HG03175 (cell line): ENCODE data around the gene PTPRA.

Experiments
- ATAC-seq: cut with Tn5 transposase; IDR thresholded peaks from one replicate; pipeline ENCODE4 v1.9.1; 2021; ENCODE audit warnings: mild to moderate bottlenecking, moderate library complexity; ENCODE audit not compliant: unreplicated experiment

PTPRA gene

GRCh38 chr20:2847802-2848201 is 25.5 kb upstream of the PTPRA start:
- ATAC-seq = no peak

- ATAC-seq = no peak
Measured at GRCh38 chr20:2849529-2849928, 23.8 kb upstream of the PTPRA start.

- ATAC-seq = no peak
Measured at GRCh38 chr20:2851086-2851485, 22.2 kb upstream of the PTPRA start.

GRCh38 chr20:2858591-2858990 is 14.7 kb upstream of the PTPRA start:
- no peak for ATAC-seq

GRCh38 chr20:2859330-2860121 is 13.8 kb upstream of the PTPRA start:
- no peak for ATAC-seq

GRCh38 chr20:2864626-2865025 is 8.7 kb upstream of the PTPRA start:
- ATAC-seq = no peak

- no peak for ATAC-seq
Measured at GRCh38 chr20:2865101-2865500, 8.2 kb upstream of the PTPRA start.

GRCh38 chr20:2865630-2866029 is 7.7 kb upstream of the PTPRA start:
- ATAC-seq = no peak

- no peak for ATAC-seq
Measured at GRCh38 chr20:2866236-2866635, 7.0 kb upstream of the PTPRA start.

- no peak for ATAC-seq
Measured at GRCh38 chr20:2867081-2867864, 6.0 kb upstream of the PTPRA start.

- ATAC-seq = no peak
Measured at GRCh38 chr20:2869381-2869780, 3.9 kb upstream of the PTPRA start.

- ATAC-seq = no peak
Measured at GRCh38 chr20:2871111-2871465, 2.2 kb upstream of the PTPRA start.

- ATAC-seq = no peak
Measured at GRCh38 chr20:2871661-2872458, 1.4 kb upstream of the PTPRA start.

GRCh38 chr20:2872459-2873009 is 747 bp upstream of the PTPRA start:
- ATAC-seq = peak; percentile 28

GRCh38 chr20:2873747-2874041 is 413 bp downstream of the PTPRA start:
- no peak for ATAC-seq

- no peak for ATAC-seq
Measured at GRCh38 chr20:2874456-2874855, 1.2 kb downstream of the PTPRA start.

GRCh38 chr20:2875690-2876203 is 2.5 kb downstream of the PTPRA start:
- ATAC-seq = no peak

GRCh38 chr20:2878515-2878914 is 5.2 kb downstream of the PTPRA start:
- no peak for ATAC-seq

- ATAC-seq = no peak
Measured at GRCh38 chr20:2879146-2879545, 5.9 kb downstream of the PTPRA start.

GRCh38 chr20:2880650-2881049 is 7.4 kb downstream of the PTPRA start:
- ATAC-seq = no peak
